Upper lobe of left lung (tissue), 6 donors: ENCODE results near the gene RTEL1. TPM values are rescaled to one million over a fixed set of nuclear protein-coding genes. Genes with fewer than 3 reads are reported as not detected.

ENCODE experiments used
- ATAC-seq, 2 donors: fragments of 200-7000 bp; cut with Tn5 transposase; one replicate each; pipeline ENCODE4 v1.9.1; 2022; ENCODE audit warnings: mild to moderate bottlenecking in 2 of 2, moderate library complexity in 2 of 2; ENCODE audit not compliant: low FRiP score in 2 of 2
- DNase-seq, 2 donors: peaks; one replicate each; pipeline ENCODE4 v3.0.0-alpha.2; 2019 to 2020
- H3K27ac ChIP-seq, 4 donors: fragments of 200-600 bp; sonication (generic); one replicate each; pipeline ENCODE4 v1.5.1; 2016 to 2019
- H3K27me3 ChIP-seq, 4 donors: fragments of 200-600 bp; sonication (generic); one replicate each; pipeline ENCODE4 v1.5.1; 2017 to 2019
- H3K36me3 ChIP-seq, 4 donors: fragments of 200-600 bp; sonication (generic); one replicate each; pipeline ENCODE4 v1.5.1; 2016 to 2019
- H3K4me1 ChIP-seq, 4 donors: fragments of 200-600 bp; sonication (generic); one replicate each; pipeline ENCODE4 v1.5.1; 2018 to 2019
- H3K4me3 ChIP-seq, 4 donors: fragments of 200-600 bp; sonication (generic); one replicate each; pipeline ENCODE4 v1.5.1; 2017 to 2019; ENCODE audit warnings: mild to moderate bottlenecking in 2 of 4, moderate library complexity in 1 of 4
- H3K9me3 ChIP-seq, 4 donors: fragments of 200-600 bp; sonication (generic); one replicate each; pipeline ENCODE4 v1.5.1; 2018 to 2019
- EP300 ChIP-seq, 4 donors: sonication (generic); formaldehyde crosslinking; IDR thresholded peaks; one replicate each; pipeline ENCODE4 v1.5.1; 2017; ENCODE audit warnings: antibody characterized with exemption in 4 of 4, control low read depth in 2 of 4
- POLR2A ChIP-seq, 4 donors: fragments of 450-650 bp; IDR thresholded peaks; one replicate each; pipeline ENCODE4 v1.5.1; 2016 to 2017; ENCODE audit warnings: antibody characterized with exemption in 4 of 4, mild to moderate bottlenecking in 2 of 4
- POLR2AphosphoS5 ChIP-seq, 2 donors: sonication (generic); formaldehyde crosslinking; IDR thresholded peaks; one replicate each; pipeline ENCODE4 v1.5.1; 2017; ENCODE audit warnings: antibody characterized with exemption in 2 of 2
- WGBS, 2 donors: methylation state at CpG; one replicate each; pipeline ENCODE4 v1.1.5; 2017 to 2018; 5-methylcytosine and 5-hydroxymethylcytosine counted together
- total RNA-seq, 6 donors: library from RNA; depleted of rRNA in 4 of 6; stranded (reverse); fragments of >200 nt in 4 of 6; gene quantifications; one replicate each; pipeline versions ENCODE4 v1.1.0 to v1.2.1, GENCODE V29; 2016 to 2021
- TF ChIP-seq, protein P1 (sequence below), 6 experiments: fragments of 450-650 bp in 4 of 6; fragments of 200-600 bp in 2 of 6; sonication (generic) in 2 of 6; IDR thresholded peaks; one replicate each; pipeline ENCODE4 v1.5.1; 2016 to 2019; ENCODE audit warnings: antibody characterized with exemption in 6 of 6
- donor health status: DM: no; HTN: no; CAD: no; lungs with moderate emphysema.
- donor health status: DM: no; HTN: yes; CAD: no; lungs with severe emphysema.

RTEL1 gene
- total RNA-seq, 6 donors from 2014 or later = 8.6 to 73.3 (median 32.5) TPM

DNA sequence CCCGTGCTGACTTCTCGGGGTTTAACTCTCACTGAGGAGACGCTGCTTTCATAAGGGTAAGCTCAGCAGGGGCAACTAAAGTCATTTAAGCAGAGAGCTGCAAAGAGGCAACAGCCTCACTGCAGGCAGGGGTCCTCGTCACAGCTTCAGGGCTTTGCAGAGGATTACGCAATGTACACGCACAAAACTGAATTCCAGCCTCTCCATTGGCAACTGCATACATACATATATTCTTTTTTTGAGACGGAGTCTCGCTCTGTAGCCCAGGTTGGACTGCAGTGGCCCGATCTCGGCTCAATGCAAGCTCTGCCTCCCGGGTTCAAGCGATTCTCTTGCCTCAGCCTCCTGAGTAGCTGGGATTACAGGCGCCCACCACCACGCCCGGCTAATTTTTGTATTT lies 33.6 kb upstream of the RTEL1 start:
- TF ChIP-seq, protein P1, sequence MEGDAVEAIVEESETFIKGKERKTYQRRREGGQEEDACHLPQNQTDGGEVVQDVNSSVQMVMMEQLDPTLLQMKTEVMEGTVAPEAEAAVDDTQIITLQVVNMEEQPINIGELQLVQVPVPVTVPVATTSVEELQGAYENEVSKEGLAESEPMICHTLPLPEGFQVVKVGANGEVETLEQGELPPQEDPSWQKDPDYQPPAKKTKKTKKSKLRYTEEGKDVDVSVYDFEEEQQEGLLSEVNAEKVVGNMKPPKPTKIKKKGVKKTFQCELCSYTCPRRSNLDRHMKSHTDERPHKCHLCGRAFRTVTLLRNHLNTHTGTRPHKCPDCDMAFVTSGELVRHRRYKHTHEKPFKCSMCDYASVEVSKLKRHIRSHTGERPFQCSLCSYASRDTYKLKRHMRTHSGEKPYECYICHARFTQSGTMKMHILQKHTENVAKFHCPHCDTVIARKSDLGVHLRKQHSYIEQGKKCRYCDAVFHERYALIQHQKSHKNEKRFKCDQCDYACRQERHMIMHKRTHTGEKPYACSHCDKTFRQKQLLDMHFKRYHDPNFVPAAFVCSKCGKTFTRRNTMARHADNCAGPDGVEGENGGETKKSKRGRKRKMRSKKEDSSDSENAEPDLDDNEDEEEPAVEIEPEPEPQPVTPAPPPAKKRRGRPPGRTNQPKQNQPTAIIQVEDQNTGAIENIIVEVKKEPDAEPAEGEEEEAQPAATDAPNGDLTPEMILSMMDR (IDR thresholded peaks at IDR 0.05) = no peak
- TF ChIP-seq EP300 (IDR thresholded peaks at IDR 0.05) (no peak), POLR2A (IDR thresholded peaks at IDR 0.05) (no peak), POLR2AphosphoS5 (IDR thresholded peaks at IDR 0.05) (no peak)
- no peaks in the 10 kb centered on the region for H3K9me3 ChIP-seq
- peaks cover 0 to 9% (median 0%) of the 10 kb centered on the region in 4 donors for H3K36me3 ChIP-seq
- 85 to 90% methylated on average over 15 of the region's 15 CpGs for WGBS, 2 donors
- ATAC-seq (no peak), DNase-seq (no peak)
- peaks cover 14 to 54% (median 25%) of the 10 kb centered on the region in 4 donors for H3K4me1 ChIP-seq
- H3K27me3 ChIP-seq = no peaks in the 10 kb centered on the region
- no peak overlapping the region for H3K27ac ChIP-seq
- no peak overlapping the region for H3K4me3 ChIP-seq

DNA sequence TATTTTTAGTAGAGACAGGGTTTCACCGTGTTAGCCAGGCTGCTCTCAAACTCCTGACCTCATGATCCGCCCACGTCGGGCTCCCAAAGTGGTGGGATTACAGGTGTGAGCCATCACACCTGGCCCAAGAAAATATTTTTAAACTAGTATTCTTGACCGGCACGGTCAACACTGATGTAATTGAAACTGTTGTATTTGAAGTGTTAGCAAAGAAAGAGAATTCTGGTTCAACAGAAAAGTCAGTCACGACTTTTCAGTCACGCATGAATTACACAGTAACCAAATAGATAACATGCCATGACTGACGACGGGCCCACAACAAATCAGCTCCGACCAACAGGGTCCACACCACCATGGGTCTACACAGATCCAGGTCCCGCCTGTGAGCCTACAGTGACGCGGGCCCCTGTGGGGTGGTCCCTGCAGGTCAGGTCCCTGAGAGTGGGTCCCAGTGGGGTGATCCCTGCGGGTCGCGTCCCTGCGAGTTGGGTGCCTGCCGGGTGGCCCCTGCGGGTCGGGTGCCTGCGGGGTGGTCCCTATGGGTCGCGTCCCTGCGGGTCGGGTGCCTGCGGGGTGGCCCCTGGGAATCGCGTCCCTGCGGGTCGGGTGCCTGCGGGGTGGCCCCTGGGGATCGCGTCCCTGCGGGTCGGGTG lies 32.2 kb upstream of the RTEL1 start:
- peak overlapping the region; percentile 70 to 100 (median 89) for H3K4me3 ChIP-seq
- WGBS, 2 donors = 25 to 26% methylated on average over 18 to 20 of the region's 36 CpGs
- TF ChIP-seq POLR2A (IDR thresholded peaks at IDR 0.05) (no peak), POLR2AphosphoS5 (IDR thresholded peaks at IDR 0.05) (no peak), EP300 (IDR thresholded peaks at IDR 0.05) (no peak)
- TF ChIP-seq, protein P1 (IDR thresholded peaks at IDR 0.05) = no peak
- no peak for ATAC-seq
- no peaks in the 10 kb centered on the region for H3K9me3 ChIP-seq
- H3K27ac ChIP-seq = peak overlapping the region; percentile 95 to 99 (median 97)
- peaks cover 17 to 49% (median 23%) of the 10 kb centered on the region in 4 donors for H3K4me1 ChIP-seq
- peaks cover 0 to 5% (median 0%) of the 10 kb centered on the region in 4 donors for H3K36me3 ChIP-seq
- peak in 1 of 2 donors; percentile 89 for DNase-seq
- no peaks in the 10 kb centered on the region for H3K27me3 ChIP-seq

DNA sequence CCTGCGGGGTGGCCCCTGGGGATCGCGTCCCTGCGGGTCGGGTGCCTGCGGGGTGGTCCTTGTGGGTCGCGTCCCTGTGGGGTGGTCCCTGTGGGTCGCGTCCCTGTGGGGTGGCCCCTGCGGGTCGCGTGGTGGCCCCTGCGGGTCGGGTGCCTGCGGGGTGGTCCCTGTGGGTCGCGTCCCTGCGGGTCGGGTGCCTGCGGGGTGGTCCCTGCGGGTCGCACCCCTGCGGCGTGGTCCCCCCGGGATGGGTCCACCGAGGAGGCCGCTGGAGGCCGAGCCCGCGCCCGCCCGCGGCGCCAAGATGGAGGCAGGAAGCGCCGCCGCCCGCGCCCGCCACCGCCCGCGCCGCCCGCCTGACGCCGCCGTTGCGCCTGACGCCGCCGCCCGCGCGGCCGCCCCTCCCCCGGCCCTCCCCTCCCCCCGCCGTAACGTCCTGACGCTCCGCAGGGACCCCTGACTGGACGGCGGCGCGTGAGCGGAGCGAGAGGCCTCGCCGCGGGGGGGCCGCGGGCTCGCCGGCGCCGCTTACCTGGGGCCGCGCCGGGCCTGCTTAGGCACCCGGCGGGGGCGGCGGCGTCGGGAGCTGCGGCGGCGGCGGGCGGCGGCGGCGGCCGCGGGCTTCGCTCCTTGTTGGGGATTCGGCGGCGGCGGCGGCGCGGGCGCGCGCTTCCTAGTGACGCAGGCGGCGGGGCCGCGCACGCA lies 31.5 kb upstream of the RTEL1 start, which contains the start of gene GMEB2:
GMEB2 (minus strand) TSS at position 678 of the 705 bp plus-strand sequence. CDS start 7,704 bp downstream, outside the sequence.
- peaks cover 0 to 5% (median 0%) of the 10 kb centered on the region in 4 donors for H3K36me3 ChIP-seq
- peak within 1 kb of the TSS; percentile 95 to 99 (median 97) for H3K27ac ChIP-seq
- peak; percentile 11 to 36 for TF ChIP-seq POLR2AphosphoS5 (IDR thresholded peaks at IDR 0.05)
- TF ChIP-seq POLR2A (IDR thresholded peaks at IDR 0.05) = peak in 3 of 4 donors; percentile 50 to 72 (median 69)
- TF ChIP-seq, protein P1 (IDR thresholded peaks at IDR 0.05) = no peak
- H3K4me1 ChIP-seq = peaks cover 20 to 51% (median 24%) of the 10 kb centered on the region in 4 donors
- DNase-seq (peak; percentile 65 to 96), ATAC-seq (peak in 1 of 2 donors; percentile 67)
- peak within 1 kb of the TSS; percentile 83 to 100 (median 95) for H3K4me3 ChIP-seq
- H3K27me3 ChIP-seq = no peaks in the 10 kb centered on the region
- WGBS, 2 donors = 0 to 1% methylated on average over 12 to 19 of the region's 114 CpGs
- H3K9me3 ChIP-seq = no peaks in the 10 kb centered on the region

DNA sequence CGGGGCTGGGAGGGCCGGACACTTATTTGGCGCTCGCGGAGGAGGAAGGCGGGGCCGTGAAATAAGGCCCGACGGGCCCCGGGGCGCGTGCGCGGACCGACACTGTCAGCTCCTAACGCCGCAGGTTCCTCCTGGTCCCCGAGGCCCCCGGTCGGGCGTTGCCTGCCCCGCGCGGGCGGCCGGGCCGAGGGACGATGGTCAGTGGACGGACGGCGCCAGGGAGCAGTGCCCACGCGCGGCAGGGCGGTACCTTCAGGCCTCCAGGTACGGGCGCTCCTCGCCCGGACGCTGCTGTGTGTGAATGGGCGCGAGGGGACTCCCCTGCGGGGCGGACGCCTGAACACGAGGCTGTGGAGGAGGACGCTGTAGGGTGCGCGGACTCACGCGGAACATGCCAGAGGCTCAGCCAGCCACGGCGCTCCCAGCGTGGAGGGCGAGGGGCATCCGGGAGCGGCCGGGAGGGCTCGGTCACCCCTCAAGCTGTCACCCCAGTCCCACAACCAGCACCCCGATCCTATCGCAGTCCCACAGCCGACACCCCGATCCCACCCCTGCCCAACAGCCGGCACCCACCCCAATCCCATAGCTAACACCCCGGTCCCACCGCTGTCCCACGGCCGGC lies 30.9 kb upstream of the RTEL1 start:
- peak; percentile 95 for ATAC-seq
- peaks cover 0 to 5% (median 0%) of the 10 kb centered on the region in 4 donors for H3K36me3 ChIP-seq
- H3K9me3 ChIP-seq = no peaks in the 10 kb centered on the region
- peak; percentile 94 to 100 for DNase-seq
- peak overlapping the region; percentile 83 to 100 (median 95) for H3K4me3 ChIP-seq
- H3K4me1 ChIP-seq = peaks cover 20 to 51% (median 24%) of the 10 kb centered on the region in 4 donors
- WGBS, 2 donors = 1 to 3% methylated on average over 8 to 48 of the region's 68 CpGs
- H3K27me3 ChIP-seq = no peaks in the 10 kb centered on the region
- peak overlapping the region; percentile 95 to 99 (median 97) for H3K27ac ChIP-seq
- TF ChIP-seq POLR2A (IDR thresholded peaks at IDR 0.05) = peak in 3 of 4 donors; percentile 65 to 85 (median 84)
- TF ChIP-seq POLR2AphosphoS5 (IDR thresholded peaks at IDR 0.05) = peak; percentile 83 to 91
- TF ChIP-seq, protein P1 (IDR thresholded peaks at IDR 0.05) = no peak
- TF ChIP-seq EP300 (IDR thresholded peaks at IDR 0.05) = no peak
